ENCODE results near the gene CAPS2. TPM values are rescaled to one million over a fixed set of nuclear protein-coding genes. Genes with fewer than 3 reads are reported as not detected.

The CAPS2 gene
- total RNA-seq = 1.7 and 3.2 TPM in 2 replicates

GRCh38 chr12:75329918-75330826 is at the start of gene CAPS2:
Gene CAPS2 (minus strand): TSS chr12:75330324. CDS start chr12:75326498, 3,826 bp downstream.

DNA sequence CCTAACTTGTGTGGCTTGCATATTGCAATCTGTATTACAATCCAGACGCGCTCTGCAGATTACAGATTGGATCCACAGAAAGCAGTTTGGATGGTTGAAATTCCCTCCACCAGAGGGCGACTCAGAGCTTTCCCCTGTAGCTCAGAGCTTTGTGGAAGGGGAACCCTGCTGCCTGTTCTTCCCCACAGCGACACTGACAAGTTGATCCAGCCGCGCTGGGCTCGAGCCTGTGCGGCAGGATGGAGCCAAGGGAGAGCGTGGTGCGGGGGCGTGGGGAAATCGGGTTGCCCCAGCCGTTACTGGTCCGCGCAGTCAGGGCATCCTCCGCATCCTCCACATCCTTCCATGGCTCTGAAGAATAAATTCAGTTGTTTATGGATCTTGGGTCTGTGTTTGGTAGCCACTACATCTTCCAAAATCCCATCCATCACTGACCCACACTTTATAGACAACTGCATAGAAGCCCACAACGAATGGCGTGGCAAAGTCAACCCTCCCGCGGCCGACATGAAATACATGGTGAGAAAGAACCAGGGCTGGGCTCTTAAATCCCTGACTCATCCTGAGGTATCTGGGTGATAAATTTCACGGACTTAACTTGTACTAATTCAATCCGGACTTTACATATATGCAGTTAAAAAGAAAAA is 4.4 kb upstream of the CAPS2 start, which contains the start of gene GLIPR1L1:
GLIPR1L1 (plus strand) TSS at position 287 of the 647 bp plus-strand sequence; CDS start at position 346, 59 bp downstream.

Other genes starting within 250 kb of the CAPS2 start
- gene KCNC2, start 120.5 kb downstream of the CAPS2 start, total RNA-seq = not detected in 2 replicates
- gene GLIPR1L1, start 4.3 kb upstream of the CAPS2 start, total RNA-seq = not detected in 2 replicates
- gene GLIPR1L2, start 60.8 kb upstream of the CAPS2 start, total RNA-seq = 0.28 and 0.56 TPM in 2 replicates
- gene GLIPR1, start 150.4 kb upstream of the CAPS2 start, total RNA-seq = 5.6 and 8.1 TPM in 2 replicates
- gene KRR1, start 181.3 kb upstream of the CAPS2 start, total RNA-seq = 38.9 and 43.7 TPM in 2 replicates